Nephron progenitor cell (in vitro differentiated cells): ENCODE data around the gene ZFHX3.
A peak's percentile ranks its signal among the peaks of the same experiment; 100 is the strongest.

Experiments
- DNase-seq: peaks from one replicate; pipeline ENCODE4 v3.0.0; 2021
- H3K27ac Mint-ChIP-seq: 2 replicates; pipeline ENCODE4 v1.8.0; 2021; ENCODE audit warnings: mild to moderate bottlenecking, moderate library complexity, mixed read lengths
- H3K27me3 Mint-ChIP-seq: 2 replicates; pipeline ENCODE4 v1.8.0; 2021; ENCODE audit warnings: mild to moderate bottlenecking, low read depth, mixed read lengths; ENCODE audit not compliant: poor library complexity
- H3K36me3 Mint-ChIP-seq: 2 replicates; pipeline ENCODE4 v1.8.0; 2021; ENCODE audit warnings: low read depth, mixed read lengths
- H3K4me1 Mint-ChIP-seq: 2 replicates; pipeline ENCODE4 v1.8.0; 2021; ENCODE audit warnings: mixed read lengths
- H3K4me3 Mint-ChIP-seq: 2 replicates; pipeline ENCODE4 v1.8.0; 2021; ENCODE audit warnings: mild to moderate bottlenecking, moderate library complexity, mixed read lengths
- H3K9me3 Mint-ChIP-seq: 2 replicates; pipeline ENCODE4 v1.8.0; 2021; ENCODE audit warnings: mild to moderate bottlenecking, moderate library complexity, mixed read lengths
- TF ChIP-seq, protein P1 (sequence below): fragments of 200-600 bp; sonication (generic); IDR thresholded peaks from 2 replicates; pipeline ENCODE4 v1.5.0; 2021; ENCODE audit warnings: antibody characterized with exemption

ZFHX3 gene

DNA sequence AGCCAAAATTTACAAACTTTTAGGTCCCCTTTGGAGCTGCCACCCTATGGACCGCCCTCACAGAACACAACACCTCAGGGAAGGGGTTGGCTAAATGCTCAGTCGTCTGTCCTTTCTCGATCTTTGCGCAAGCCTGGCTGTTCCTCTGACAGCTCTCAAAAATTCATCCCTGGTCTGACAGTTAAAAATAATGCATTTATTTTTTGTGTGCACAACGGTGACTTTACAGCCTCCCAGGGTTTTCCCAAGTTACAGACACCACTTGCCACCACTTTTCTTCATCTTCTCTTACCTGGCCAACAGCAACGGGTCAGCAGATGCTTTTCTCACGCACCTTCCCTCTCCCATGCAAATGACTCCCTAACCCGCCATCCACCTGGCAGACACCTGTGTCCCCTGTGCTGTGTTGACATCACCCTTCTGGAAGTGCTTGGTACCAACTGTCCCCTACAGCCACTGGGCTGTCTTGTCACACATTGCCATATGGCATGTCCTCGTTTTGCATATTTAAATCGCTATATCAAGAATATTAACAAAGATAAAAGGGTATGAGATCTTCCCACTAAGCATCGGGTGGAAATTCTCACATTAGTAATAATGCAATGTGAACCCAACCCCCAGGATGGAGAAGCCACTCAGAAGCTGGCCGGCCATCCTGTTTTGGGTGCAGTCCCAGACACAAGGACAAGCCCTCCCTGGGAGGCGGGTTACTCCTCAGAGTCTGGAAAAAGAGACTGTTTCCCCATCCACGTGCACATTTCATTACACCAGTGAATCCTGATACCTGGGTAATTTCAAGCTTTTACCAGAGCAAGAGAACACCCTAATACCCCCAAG lies 187.0 kb downstream of the ZFHX3 start:
- Mint-ChIP-seq H3K4me3 (no peak overlapping the region), H3K9me3 (no peaks in the 10 kb centered on the region), H3K27ac (peak overlapping the region; percentile 55), H3K4me1 (peaks cover 47% of the 10 kb centered on the region), H3K36me3 (peaks cover 30% of the 10 kb centered on the region), H3K27me3 (peaks cover 6% of the 10 kb centered on the region)
- TF ChIP-seq, protein P1, sequence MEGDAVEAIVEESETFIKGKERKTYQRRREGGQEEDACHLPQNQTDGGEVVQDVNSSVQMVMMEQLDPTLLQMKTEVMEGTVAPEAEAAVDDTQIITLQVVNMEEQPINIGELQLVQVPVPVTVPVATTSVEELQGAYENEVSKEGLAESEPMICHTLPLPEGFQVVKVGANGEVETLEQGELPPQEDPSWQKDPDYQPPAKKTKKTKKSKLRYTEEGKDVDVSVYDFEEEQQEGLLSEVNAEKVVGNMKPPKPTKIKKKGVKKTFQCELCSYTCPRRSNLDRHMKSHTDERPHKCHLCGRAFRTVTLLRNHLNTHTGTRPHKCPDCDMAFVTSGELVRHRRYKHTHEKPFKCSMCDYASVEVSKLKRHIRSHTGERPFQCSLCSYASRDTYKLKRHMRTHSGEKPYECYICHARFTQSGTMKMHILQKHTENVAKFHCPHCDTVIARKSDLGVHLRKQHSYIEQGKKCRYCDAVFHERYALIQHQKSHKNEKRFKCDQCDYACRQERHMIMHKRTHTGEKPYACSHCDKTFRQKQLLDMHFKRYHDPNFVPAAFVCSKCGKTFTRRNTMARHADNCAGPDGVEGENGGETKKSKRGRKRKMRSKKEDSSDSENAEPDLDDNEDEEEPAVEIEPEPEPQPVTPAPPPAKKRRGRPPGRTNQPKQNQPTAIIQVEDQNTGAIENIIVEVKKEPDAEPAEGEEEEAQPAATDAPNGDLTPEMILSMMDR = no peak
- no peak for DNase-seq

DNA sequence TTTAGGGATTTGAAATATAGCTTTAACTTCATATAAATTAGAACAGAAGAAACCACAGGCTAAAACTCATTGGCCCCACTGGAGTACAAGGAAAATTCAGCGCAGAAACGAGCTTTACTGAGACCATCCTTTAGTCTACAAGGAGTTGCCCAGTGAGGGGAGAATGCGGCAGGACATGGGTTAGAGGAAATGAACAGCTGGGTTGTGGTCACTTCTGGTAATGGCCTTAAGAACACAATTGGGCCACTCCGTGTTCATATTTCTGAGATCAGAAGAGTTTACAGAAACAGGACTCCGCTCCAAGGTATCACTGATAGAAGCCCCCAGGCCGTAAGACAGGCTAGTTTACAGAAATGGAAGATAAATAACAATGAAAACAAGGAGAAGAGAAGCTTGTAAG lies 188.3 kb downstream of the ZFHX3 start:
- TF ChIP-seq, protein P1 = no peak
- no peak for DNase-seq
- peaks cover 17% of the 10 kb centered on the region for H3K36me3 Mint-ChIP-seq
- H3K9me3 Mint-ChIP-seq = no peaks in the 10 kb centered on the region
- peak overlapping the region; percentile 15 for H3K4me3 Mint-ChIP-seq
- H3K27ac Mint-ChIP-seq = peak overlapping the region; percentile 91
- peaks cover 6% of the 10 kb centered on the region for H3K27me3 Mint-ChIP-seq
- H3K4me1 Mint-ChIP-seq = peaks cover 57% of the 10 kb centered on the region

DNA sequence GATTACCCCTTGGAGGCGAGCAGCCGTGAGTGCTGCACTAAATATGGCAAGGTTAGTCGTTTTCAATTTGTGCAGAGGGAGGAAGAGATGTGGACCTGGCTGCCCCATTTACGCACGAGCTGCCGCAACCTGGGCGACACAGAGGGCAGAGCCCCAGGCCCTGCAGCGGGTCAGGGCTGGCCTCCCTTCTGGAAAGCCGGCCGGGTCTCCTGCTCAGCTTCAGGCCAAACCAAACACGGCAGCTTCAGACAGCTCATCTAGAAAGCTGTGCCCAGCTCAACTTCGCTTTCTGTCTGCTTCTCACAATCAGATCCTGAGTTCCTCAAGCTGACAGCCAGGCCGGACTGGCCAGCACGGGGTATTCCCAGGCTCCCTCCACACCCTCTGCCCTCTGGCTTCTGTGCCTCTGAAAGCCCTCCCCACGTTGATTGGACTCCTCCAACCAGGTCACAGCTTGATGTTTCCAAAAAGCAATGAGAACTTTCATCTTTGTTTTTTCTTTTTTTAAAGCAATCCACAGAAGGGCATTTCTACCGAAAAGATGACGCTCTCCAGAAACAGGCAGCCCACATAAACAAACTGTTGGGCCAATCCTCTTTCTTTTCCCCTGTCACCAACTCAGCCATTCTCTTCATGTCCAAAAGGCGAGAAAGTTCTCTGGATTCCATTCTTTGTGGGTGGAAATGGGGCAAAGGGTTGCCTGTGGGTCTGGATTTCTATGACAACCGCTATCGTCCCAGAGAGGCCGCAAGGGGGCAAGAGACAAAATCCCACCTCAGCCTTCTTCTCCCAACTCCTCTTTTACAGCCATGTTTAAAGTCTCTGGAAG lies 189.0 kb downstream of the ZFHX3 start:
- peaks cover 64% of the 10 kb centered on the region for H3K4me1 Mint-ChIP-seq
- TF ChIP-seq, protein P1 = no peak

DNA sequence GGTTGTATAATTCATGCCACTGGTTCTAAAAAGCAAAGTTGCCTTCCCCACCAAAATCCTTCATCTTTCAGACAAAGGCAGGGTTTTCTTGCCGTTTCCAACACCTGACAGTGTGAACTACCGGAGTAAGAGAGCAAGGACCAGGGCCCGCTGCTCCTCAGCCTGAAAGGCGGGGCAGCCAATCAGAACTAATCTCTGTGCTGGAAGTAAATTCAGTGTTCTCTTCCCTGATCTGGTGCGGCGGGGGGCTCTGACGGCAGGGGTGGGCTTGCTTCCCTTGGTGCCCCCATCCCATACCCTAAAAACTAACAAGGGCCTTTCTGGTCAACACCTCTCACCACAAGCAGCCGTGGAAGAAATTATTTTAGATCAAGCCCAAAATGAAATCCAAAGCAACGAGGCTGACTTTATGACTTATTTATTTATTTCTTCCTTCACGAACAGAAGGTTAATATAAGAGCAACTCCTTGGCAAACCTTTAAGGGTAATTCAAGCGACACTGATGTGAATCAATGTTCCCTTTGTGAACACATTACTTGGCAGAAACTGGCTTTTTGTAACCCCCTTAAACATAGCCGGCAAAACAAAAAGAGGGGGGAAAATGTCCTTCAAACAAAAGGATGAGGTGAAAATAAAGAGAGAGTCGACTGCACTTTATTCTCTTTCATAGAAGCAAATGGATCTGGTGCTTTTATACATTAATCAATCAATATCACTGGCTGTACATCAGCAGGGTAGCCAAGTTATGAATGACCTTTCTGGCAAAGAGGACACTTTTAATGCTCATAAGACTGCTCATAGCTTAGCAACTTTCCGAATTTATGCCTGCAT lies 189.9 kb downstream of the ZFHX3 start:
- H3K27me3 Mint-ChIP-seq = peaks cover 2% of the 10 kb centered on the region
- no peak for DNase-seq
- peak overlapping the region; percentile 47 for H3K27ac Mint-ChIP-seq
- H3K4me1 Mint-ChIP-seq = peaks cover 73% of the 10 kb centered on the region
- H3K9me3 Mint-ChIP-seq = no peaks in the 10 kb centered on the region
- TF ChIP-seq, protein P1 = no peak
- no peak overlapping the region for H3K4me3 Mint-ChIP-seq
- H3K36me3 Mint-ChIP-seq = peaks cover 5% of the 10 kb centered on the region

More for the DNA sequence above, 189.0 kb downstream of the ZFHX3 start:
- peak overlapping the region; percentile 47 for H3K27ac Mint-ChIP-seq
- H3K27me3 Mint-ChIP-seq = peaks cover 6% of the 10 kb centered on the region
- no peaks in the 10 kb centered on the region for H3K9me3 Mint-ChIP-seq
- H3K36me3 Mint-ChIP-seq = peaks cover 11% of the 10 kb centered on the region
- H3K4me3 Mint-ChIP-seq = no peak overlapping the region
- no peak for DNase-seq

DNA sequence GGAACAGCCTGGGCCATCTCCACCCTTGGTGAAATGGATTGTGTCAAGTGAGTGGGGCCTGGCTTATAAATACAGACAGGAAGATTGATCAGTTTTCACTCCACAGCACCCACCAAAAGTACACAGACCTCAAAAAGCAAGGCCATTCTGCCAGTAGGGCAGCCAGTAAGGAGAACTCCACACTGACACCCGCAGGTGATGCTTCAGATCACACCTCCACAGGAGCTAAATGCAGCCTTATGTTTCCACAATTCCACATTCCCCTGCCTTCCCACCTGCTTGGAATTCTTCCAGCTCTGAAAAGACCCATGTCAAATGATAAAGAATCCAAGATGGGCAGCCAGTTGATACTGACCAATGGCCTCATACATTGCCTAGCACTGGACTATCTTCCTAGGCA lies 191.1 kb downstream of the ZFHX3 start:
- TF ChIP-seq, protein P1 = peak; percentile 21
- Mint-ChIP-seq H3K4me3 (no peak overlapping the region), H3K27me3 (peaks cover 2% of the 10 kb centered on the region), H3K27ac (no peak overlapping the region), H3K9me3 (no peaks in the 10 kb centered on the region), H3K36me3 (peaks cover 11% of the 10 kb centered on the region), H3K4me1 (peaks cover 74% of the 10 kb centered on the region)
- DNase-seq = no peak
